ENCODE results near the gene PITX1. TPM values are rescaled to one million over a fixed set of nuclear protein-coding genes. Genes with fewer than 3 reads are reported as not detected.

The PITX1 gene
- total RNA-seq, 2 experiments from 2014 or later = 56.3 to 76.4 TPM

- TF ChIP-seq EZH2phosphoT487 (IDR thresholded peaks at IDR 0.05; ENCODE audit: borderline replicate concordance, low read depth, low read length) (no peak), CTCF (conservative IDR thresholded peaks at IDR 0.05; ENCODE audit: low read length) (no peak)
- POLR2A ChIA-PET = no interaction called here
Observed at GRCh38 chr5:135009736-135010501, 24.1 kb downstream of the PITX1 start.

GRCh38 chr5:135008981-135009735, 24.9 kb downstream of the PITX1 start:
- Histone ChIP-seq H4K20me1 (ENCODE audit: insufficient read depth, low read length) (no peaks in the 10 kb centered on the region), H3K27ac (ENCODE audit: low read depth, low read length, poor library complexity, severe bottlenecking) (no peak overlapping the region), H3K79me2 (ENCODE audit: insufficient read depth, low read depth, low read length) (no peaks in the 10 kb centered on the region), H2AFZ (ENCODE audit: low read length) (no peak overlapping the region), H3K36me3 (ENCODE audit: insufficient read depth, low read length) (no peaks in the 10 kb centered on the region), H3K9me2 (ENCODE audit: insufficient read depth, low read length) (no peaks in the 10 kb centered on the region), H3K4me1 (ENCODE audit: insufficient read depth, low read length, poor library complexity, severe bottlenecking) (no peaks in the 10 kb centered on the region), H3K4me2 (ENCODE audit: low read length) (no peak overlapping the region), H3K4me3 (ENCODE audit: low read depth, low read length, poor library complexity, severe bottlenecking) (no peak overlapping the region), H3K9me3 (ENCODE audit: low read length) (no peaks in the 10 kb centered on the region)
- no peak for TF ChIP-seq CTCF (conservative IDR thresholded peaks at IDR 0.05; ENCODE audit: low read length)
- no peak for TF ChIP-seq EZH2phosphoT487 (IDR thresholded peaks at IDR 0.05; ENCODE audit: borderline replicate concordance, low read depth, low read length)
- POLR2A ChIA-PET = no interaction called here
- intact Hi-C loops (cut with micrococcal nuclease; ENCODE audit: unreplicated experiment) = no loop called here
- no peak for DNase-seq (ENCODE audit: low spot score)
- CTCF ChIA-PET (ENCODE audit: unreplicated experiment) = no interaction called here
- no TSS peak for BruUV-seq (replicated peaks)

More at GRCh38 chr5:135009736-135010501, 24.1 kb downstream of the PITX1 start:
- Histone ChIP-seq H3K79me2 (ENCODE audit: insufficient read depth, low read depth, low read length) (no peaks in the 10 kb centered on the region), H3K4me1 (ENCODE audit: insufficient read depth, low read length, poor library complexity, severe bottlenecking) (no peaks in the 10 kb centered on the region), H3K4me3 (ENCODE audit: low read depth, low read length, poor library complexity, severe bottlenecking) (no peak overlapping the region), H3K36me3 (ENCODE audit: insufficient read depth, low read length) (no peaks in the 10 kb centered on the region), H3K4me2 (ENCODE audit: low read length) (no peak overlapping the region), H4K20me1 (ENCODE audit: insufficient read depth, low read length) (no peaks in the 10 kb centered on the region), H2AFZ (ENCODE audit: low read length) (no peak overlapping the region), H3K27ac (ENCODE audit: low read depth, low read length, poor library complexity, severe bottlenecking) (no peak overlapping the region), H3K9me3 (ENCODE audit: low read length) (no peaks in the 10 kb centered on the region), H3K9me2 (ENCODE audit: insufficient read depth, low read length) (no peaks in the 10 kb centered on the region)
- intact Hi-C loops (cut with micrococcal nuclease; ENCODE audit: unreplicated experiment) = no loop called here
- no TSS peak for BruUV-seq (replicated peaks)
- CTCF ChIA-PET (ENCODE audit: unreplicated experiment) = interaction anchor here (0.6 kb wide), 1 partner anchor 107 kb away, joined by 13 read pairs; no protein-coding TSS in a partner anchor
- no peak for DNase-seq (ENCODE audit: low spot score)

GRCh38 chr5:135008556-135008955, 25.5 kb downstream of the PITX1 start:
- no peaks in the 10 kb centered on the region for H3K9me3 ChIP-seq (ENCODE audit: low read length)
- H3K27ac ChIP-seq (ENCODE audit: low read depth, low read length, poor library complexity, severe bottlenecking) = no peak overlapping the region
- H3K79me2 ChIP-seq (ENCODE audit: insufficient read depth, low read depth, low read length) = no peaks in the 10 kb centered on the region
- no TSS peak for BruUV-seq (replicated peaks)
- TF ChIP-seq EZH2phosphoT487 (IDR thresholded peaks at IDR 0.05; ENCODE audit: borderline replicate concordance, low read depth, low read length) = no peak
- no peak for TF ChIP-seq CTCF (conservative IDR thresholded peaks at IDR 0.05; ENCODE audit: low read length)
- POLR2A ChIA-PET = no interaction called here
- H3K36me3 ChIP-seq (ENCODE audit: insufficient read depth, low read length) = no peaks in the 10 kb centered on the region
- H3K4me3 ChIP-seq (ENCODE audit: low read depth, low read length, poor library complexity, severe bottlenecking) = no peak overlapping the region
- no peaks in the 10 kb centered on the region for H3K4me1 ChIP-seq (ENCODE audit: insufficient read depth, low read length, poor library complexity, severe bottlenecking)
- no peak for DNase-seq (ENCODE audit: low spot score)
- no peaks in the 10 kb centered on the region for H4K20me1 ChIP-seq (ENCODE audit: insufficient read depth, low read length)
- no peak overlapping the region for H2AFZ ChIP-seq (ENCODE audit: low read length)
- no peaks in the 10 kb centered on the region for H3K9me2 ChIP-seq (ENCODE audit: insufficient read depth, low read length)
- intact Hi-C loops (cut with micrococcal nuclease; ENCODE audit: unreplicated experiment) = no loop called here
- CTCF ChIA-PET (ENCODE audit: unreplicated experiment) = no interaction called here
- H3K4me2 ChIP-seq (ENCODE audit: low read length) = no peak overlapping the region
